Non-pigmented ciliary epithelial cell (primary cell): ENCODE results near the gene IL1RAPL1.

Experiments used
- DNase-seq: peaks from one replicate; pipeline ENCODE4 v3.0.0-alpha.2; 2010; ENCODE audit warnings: low read depth

Gene IL1RAPL1

GRCh38 chrX:28586981-28587551, at the start of gene IL1RAPL1:
IL1RAPL1 (plus strand) TSS chrX:28587446.
- peak; percentile 23 for DNase-seq

- DNase-seq, result no peak
Measured at GRCh38 chrX:28542791-28543190, 44.5 kb upstream of the IL1RAPL1 start.

GRCh38 chrX:28549838-28550237, 37.4 kb upstream of the IL1RAPL1 start:
- no peak for DNase-seq

GRCh38 chrX:28550331-28550872, 36.8 kb upstream of the IL1RAPL1 start:
- DNase-seq, result no peak

GRCh38 chrX:28552322-28552721, 34.9 kb upstream of the IL1RAPL1 start:
- no peak for DNase-seq

GRCh38 chrX:28552882-28553829, 34.1 kb upstream of the IL1RAPL1 start:
- DNase-seq, result no peak

- DNase-seq, result no peak
Measured at GRCh38 chrX:28576117-28576516, 11.1 kb upstream of the IL1RAPL1 start.

- no peak for DNase-seq
Measured at GRCh38 chrX:28581522-28581921, 5.7 kb upstream of the IL1RAPL1 start.

- no peak for DNase-seq
Measured at GRCh38 chrX:28582511-28582910, 4.7 kb upstream of the IL1RAPL1 start.

GRCh38 chrX:28584025-28584424, 3.2 kb upstream of the IL1RAPL1 start:
- no peak for DNase-seq

- no peak for DNase-seq
Measured at GRCh38 chrX:28585767-28586166, 1.5 kb upstream of the IL1RAPL1 start.

- DNase-seq, result peak; percentile 11
Measured at GRCh38 chrX:28586286-28586685, 960 bp upstream of the IL1RAPL1 start.

- no peak for DNase-seq
Measured at GRCh38 chrX:28589046-28589445, 1.8 kb downstream of the IL1RAPL1 start.

- DNase-seq, result no peak
Measured at GRCh38 chrX:28590396-28590795, 3.1 kb downstream of the IL1RAPL1 start.

- no peak for DNase-seq
Measured at GRCh38 chrX:28591542-28591941, 4.3 kb downstream of the IL1RAPL1 start.

GRCh38 chrX:28595346-28595745, 8.1 kb downstream of the IL1RAPL1 start:
- DNase-seq, result no peak

GRCh38 chrX:28599957-28600356, 12.7 kb downstream of the IL1RAPL1 start:
- no peak for DNase-seq

GRCh38 chrX:28609003-28609402, 21.8 kb downstream of the IL1RAPL1 start:
- no peak for DNase-seq

- DNase-seq, result no peak
Measured at GRCh38 chrX:28609917-28610613, 22.8 kb downstream of the IL1RAPL1 start.

GRCh38 chrX:28610746-28611145, 23.5 kb downstream of the IL1RAPL1 start:
- no peak for DNase-seq

- no peak for DNase-seq
Measured at GRCh38 chrX:28613558-28613957, 26.3 kb downstream of the IL1RAPL1 start.

- no peak for DNase-seq
Measured at GRCh38 chrX:28625223-28625622, 38.0 kb downstream of the IL1RAPL1 start.

- DNase-seq, result no peak
Measured at GRCh38 chrX:28626515-28626914, 39.3 kb downstream of the IL1RAPL1 start.
